ENCODE measurements around the gene CCT8.

- TF ChIP-seq, protein P1, sequence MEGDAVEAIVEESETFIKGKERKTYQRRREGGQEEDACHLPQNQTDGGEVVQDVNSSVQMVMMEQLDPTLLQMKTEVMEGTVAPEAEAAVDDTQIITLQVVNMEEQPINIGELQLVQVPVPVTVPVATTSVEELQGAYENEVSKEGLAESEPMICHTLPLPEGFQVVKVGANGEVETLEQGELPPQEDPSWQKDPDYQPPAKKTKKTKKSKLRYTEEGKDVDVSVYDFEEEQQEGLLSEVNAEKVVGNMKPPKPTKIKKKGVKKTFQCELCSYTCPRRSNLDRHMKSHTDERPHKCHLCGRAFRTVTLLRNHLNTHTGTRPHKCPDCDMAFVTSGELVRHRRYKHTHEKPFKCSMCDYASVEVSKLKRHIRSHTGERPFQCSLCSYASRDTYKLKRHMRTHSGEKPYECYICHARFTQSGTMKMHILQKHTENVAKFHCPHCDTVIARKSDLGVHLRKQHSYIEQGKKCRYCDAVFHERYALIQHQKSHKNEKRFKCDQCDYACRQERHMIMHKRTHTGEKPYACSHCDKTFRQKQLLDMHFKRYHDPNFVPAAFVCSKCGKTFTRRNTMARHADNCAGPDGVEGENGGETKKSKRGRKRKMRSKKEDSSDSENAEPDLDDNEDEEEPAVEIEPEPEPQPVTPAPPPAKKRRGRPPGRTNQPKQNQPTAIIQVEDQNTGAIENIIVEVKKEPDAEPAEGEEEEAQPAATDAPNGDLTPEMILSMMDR (IDR thresholded peaks at IDR 0.05; ENCODE audit: low read depth, low read length) = no peak
- TF ChIP-seq POLR2A (IDR thresholded peaks at IDR 0.05; ENCODE audit: extremely low read depth, insufficient read length) (no peak), MYC (IDR thresholded peaks at IDR 0.05; ENCODE audit: low read depth, low read length) (no peak)
Observed at GRCh38 chr21:29030909-29031308, 42.5 kb downstream of the CCT8 start.

Data from NB4 (cell line).